AML-193 (cell line): Measurements from ENCODE around the gene CACNA1D.

ENCODE experiments used
- DNase-seq, 2 experiments: peaks; one replicate each; lab custom pipeline; 2025; lab: John Stamatoyannopoulos, UW

CACNA1D gene

DNA sequence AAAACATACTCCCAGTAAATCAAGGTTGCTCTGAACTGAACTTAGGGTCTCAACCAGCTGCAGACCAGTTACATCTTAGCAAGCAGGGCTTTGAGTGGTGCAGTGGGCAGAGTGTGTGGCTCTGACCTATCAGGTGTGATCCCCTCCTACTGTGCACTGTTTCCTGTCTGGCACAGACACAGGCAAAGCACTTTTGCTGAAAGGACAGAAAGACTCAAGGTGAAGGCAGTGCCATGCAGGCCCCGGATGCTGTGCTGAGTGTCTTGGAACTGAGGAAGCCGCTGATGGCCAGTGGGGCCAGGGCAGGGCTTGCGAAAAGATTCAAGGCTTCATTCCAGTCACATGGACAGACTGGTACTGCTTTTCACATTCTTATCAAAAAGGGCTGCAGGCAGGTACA lies 85.2 kb downstream of the CACNA1D start:
- no peak for DNase-seq

DNA sequence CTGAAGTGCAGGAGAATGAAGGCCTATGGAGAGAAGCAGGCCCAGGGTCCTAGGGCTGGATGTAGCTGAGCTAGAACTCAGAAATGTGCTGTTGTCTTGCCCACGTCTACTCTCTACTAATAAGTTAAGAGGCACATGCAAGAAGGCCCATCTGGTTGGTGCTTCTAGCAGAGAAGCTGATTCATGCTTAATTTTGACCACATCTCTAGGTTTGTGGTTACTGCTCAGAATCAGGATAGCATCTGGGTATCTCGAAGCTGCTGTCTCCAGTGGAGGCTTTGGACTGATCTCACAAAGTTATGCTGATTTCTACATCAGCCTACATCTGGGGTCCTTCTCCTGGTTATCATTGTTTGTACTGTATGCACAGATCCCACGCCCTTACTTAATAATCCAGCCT lies 87.3 kb downstream of the CACNA1D start:
- no peak for DNase-seq

GRCh38 chr3:53583161-53583690 lies 88.8 kb downstream of the CACNA1D start:
- no peak for DNase-seq

DNA sequence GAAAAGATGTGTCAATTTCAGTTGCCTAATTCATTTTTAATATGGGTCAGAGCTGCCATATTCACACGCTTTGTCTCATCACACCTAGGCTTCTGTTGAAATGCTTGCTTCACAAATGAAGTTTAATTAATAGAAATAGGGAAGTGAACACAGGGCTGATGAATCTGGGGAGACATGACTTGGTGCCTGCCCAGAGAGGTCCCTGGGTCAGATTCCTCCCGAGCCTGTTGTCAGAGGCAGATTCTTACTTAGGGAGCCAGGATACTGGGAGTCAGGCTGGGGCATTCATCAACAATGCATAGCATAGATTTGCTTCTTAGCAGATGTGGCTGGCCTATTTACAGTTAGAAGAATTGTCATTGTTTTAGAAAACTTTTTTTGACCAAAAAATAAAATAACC lies 90.6 kb downstream of the CACNA1D start:
- DNase-seq, result no peak

DNA sequence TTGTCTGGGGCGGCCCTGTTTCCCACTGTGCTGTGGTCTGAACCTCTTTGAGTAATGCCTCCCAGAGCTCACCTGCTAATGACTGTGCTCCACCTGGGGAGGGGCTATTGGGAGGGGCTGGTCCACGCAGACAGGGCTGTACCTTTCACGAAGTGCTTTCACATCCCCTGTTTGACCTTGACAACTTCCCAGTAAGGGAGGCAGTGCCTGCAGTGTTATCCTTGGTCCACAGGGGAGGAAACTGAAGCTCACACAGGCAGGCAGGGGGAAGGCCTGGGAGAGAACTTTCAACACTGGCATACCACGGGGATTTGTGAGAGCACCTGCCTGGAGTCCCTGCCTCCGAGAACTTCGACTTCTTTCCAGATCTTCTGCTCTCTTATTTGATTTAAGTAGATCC lies 91.2 kb downstream of the CACNA1D start:
- no peak for DNase-seq

- no peak for DNase-seq
Measured at GRCh38 chr3:53588122-53588521, 93.7 kb downstream of the CACNA1D start.

DNA sequence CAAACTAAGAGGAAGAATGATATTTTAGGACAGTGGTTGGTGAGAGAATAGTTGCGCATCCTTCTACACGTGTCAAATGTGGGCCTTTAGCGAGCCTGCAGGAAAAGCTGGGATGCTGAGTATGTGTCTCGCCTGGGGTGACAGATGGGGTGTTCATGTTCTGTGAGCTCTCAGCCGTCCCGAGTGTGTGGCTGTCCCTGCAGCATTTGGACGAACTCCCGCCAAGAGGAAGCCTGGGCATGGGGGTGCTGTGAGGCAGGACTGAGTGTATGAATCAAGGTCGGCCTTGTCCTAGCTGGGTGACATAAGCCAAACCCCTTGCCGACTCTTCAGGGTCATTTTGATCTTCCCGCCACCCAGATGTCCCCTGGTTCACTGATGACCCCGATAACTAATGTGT lies 94.8 kb downstream of the CACNA1D start:
- no peak for DNase-seq

DNA sequence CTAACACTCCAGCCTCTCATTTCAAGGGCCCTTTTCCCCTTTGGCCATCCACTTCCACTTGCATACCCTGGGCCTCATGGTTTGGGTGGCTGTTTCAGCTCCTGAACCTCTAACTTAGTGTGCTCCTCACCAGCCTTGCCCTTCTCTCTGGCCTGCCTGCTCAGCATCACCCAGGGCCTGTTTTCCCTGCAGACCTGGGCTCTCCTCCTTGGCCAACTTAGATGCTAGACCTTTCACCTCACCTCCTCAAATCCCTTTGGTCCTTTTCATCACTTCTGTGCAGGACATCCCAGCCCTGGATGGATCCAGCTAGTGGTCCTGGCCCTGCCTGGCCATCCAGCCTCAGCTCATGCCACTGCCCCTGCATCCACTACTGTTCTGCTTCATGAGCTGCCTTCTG lies 95.4 kb downstream of the CACNA1D start:
- no peak for DNase-seq

DNA sequence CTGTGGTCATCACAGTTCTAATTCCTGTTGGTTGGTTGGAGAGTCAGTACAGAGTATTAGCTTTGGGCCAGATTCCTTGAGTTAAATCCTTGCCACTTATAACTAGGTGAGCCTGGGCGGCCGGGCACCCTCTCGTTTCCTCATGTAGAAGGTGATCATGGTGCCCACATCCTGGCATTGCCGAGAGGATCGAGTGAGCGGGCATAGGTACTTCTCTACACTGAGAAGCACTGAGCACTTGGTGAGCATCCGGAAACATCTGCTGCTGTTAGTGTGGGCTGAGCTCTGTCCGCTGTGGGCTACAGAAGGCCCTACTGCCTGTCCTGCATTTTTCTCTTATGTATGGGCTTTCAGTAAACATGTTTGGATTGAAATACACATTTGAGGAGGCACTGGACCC lies 96.2 kb downstream of the CACNA1D start:
- no peak for DNase-seq

- DNase-seq, result no peak
Measured at GRCh38 chr3:53591646-53592045, 97.2 kb downstream of the CACNA1D start.

DNA sequence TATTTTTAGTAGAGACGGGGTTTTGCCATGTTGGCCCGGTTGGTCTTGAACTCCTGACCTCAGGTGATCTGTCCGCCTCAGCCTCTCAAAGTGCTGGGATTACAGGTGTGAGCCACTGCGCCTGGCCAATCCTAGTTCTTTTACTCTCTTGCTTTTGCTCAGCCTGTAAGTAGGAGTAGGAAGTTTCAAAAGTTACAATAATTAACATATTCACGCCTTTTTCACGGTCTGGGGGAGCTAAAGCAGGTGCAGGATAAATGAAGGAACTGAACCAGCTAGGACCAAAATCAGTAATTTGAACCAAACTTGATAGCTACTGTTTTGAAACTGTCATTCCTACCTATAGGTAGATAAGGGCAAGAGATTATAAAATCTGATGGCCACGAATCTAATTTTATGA lies 98.5 kb downstream of the CACNA1D start:
- DNase-seq, result no peak

DNA sequence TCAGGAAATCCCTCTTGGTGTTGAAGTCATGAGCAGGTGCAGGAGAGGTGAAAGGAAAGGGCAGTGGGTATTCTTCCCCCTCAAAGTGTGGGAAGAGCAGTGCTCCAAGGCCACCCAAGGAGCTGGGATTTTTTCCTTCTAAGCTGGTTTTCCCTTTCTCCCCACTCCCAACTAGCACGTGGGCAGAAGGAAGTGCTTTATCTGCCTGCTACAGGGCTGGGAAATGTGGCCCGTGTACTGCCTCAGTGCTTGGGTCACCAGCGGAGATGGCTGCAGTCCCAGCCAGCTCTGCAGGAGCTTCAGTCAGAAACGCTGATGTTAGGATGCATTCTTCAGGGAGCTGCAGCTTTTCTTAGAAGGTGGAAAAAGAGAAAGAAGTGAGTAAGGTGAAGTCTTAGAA lies 99.2 kb downstream of the CACNA1D start:
- DNase-seq, result no peak

- no peak for DNase-seq
Measured at GRCh38 chr3:53594276-53594675, 99.9 kb downstream of the CACNA1D start.

DNA sequence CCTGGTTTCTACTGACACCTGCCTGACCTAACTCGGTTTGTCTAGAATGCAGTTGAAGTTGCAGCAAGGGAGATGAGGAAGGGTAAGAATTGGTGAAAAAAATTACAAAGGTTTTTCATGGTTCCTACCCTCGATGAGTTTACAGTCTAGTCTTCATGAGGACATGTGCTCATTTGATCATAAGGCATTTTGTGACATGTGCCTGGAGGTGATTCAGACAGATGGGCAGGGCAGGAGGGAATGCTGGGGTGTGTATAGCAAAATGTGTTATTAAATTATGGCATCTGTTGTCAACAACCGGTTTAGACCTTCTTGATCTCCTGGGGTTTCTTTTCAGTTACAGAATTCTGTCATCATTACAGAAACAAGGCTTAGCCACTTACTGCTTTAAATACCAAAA lies 101.2 kb downstream of the CACNA1D start:
- no peak for DNase-seq

DNA sequence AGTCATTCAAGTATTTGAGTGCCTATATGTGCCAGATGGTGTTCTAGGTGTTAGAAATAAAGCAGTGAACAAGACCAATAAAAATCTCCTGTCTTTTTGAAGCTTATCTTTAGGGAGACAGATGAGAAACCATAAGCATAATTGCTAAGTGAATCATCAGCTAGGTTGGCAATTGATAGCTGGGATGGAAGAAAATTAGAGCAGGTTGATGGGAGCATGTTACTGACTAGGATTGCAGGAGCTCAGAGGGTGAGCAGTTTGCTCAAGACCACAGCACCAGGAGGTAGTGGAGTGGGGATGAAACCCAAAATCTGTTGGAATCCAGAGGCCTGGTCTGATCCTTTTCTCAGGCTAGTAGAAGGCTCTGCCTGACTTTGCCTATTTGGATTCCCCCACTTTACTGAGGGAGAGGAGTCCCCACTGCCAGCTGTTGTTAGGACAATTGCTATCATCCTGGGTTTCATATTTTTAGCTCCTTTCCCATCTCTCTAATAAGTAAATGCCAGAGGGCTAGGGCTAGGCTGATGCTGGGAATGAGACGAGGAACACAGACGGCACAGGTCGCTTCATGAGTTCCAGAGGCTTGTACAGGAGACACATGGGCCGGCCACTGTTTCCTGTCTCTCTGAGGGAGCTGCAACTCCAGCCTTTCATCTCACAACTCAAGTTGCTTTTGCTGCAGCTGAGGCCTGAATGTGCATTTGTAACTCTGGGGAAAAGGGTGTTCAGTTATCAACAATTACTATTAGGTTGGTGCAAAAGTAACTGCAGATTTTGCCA lies 102.9 kb downstream of the CACNA1D start:
- no peak for DNase-seq

GRCh38 chr3:53599771-53600170 lies 105.4 kb downstream of the CACNA1D start:
- DNase-seq, result no peak

DNA sequence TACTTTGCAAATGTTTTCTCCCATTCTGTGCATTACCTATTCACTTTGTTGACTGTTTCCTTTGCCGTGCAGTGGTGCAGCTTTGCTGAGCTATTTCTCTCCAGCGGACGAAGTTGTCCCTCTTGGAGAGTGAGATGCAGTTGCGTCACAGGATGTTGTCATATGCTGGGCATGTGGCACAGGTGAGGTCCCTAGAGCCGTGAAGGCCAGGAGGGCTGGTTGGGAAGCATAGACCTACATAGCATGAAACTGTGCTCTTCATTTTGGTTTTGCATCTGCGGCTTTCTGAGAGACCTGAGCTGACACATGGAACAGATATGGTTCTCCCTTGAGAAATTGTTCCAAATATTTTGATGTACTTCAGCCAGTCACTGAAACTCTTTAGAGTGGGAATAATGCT lies 108.5 kb downstream of the CACNA1D start:
- DNase-seq, result no peak

DNA sequence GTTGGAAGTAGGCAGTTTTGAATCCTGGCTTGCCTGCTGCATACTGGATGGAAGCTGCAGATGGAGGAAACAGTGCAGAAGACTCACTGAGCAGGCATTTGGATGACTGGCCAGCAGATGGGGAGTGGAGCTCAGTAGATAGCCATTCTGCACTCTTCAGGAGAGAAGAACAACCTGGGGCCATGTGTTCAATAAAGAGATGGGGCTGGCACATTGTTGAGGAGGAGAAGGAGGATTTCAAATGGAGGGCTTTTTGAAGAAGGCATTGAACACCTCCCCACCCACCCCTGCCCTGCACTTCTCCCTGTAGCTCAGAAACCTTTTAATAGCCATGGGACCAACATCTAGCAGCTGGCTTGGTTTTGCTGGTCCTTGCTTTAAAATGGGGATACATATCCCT lies 109.8 kb downstream of the CACNA1D start:
- no peak for DNase-seq

DNA sequence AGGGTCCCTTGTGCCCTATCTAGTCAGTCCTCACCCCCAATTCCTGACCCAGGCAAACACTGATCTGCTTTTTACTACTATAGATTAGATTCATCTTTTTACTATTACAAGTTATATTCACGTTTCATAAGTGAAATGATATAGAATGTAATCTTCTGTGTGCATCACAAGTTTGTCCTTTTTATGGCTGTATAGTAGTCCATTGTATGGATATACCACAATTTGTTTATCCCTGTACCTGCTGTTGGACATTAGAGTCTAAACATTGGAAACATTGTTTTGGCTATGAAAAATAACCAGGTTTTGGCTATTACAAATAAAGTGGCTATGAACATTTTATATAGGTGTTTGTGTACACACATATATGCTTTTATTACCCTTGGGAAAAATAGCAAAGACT lies 112.4 kb downstream of the CACNA1D start:
- DNase-seq, result no peak

DNA sequence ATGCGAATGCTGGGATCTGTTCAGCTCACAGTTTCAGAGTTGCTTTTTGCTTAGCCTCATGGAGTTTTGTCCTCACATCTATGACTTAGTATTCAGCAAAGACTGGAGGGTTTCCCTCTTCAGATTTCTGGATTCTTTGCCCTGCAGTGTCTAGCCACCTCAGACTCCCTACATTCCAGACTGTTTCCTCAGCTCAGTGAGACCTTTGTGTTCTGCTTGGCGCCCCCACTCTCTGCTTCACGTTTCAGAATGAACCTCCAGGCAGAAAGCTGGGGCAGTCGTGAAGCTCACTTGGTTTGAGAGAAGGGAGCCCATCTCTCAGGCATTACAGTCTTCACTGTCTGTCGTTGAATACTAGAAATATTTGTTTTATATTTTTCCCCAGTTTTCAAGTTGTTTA lies 118.1 kb downstream of the CACNA1D start:
- DNase-seq, result no peak

- peak in 1 of 2 experiments; percentile 3 for DNase-seq
Measured at GRCh38 chr3:53613125-53613524, 118.7 kb downstream of the CACNA1D start.

- no peak for DNase-seq
Measured at GRCh38 chr3:53614307-53614706, 119.9 kb downstream of the CACNA1D start.

- no peak for DNase-seq
Measured at GRCh38 chr3:53616321-53616720, 121.9 kb downstream of the CACNA1D start.
